Measurements from ENCODE around the gene CCNB1. TPM values are rescaled to one million over a fixed set of nuclear protein-coding genes. Genes with fewer than 3 reads are reported as not detected.
"Not testable (repeated sequence)": the region's sequence is repeated elsewhere in the genome, so short reads cannot be mapped to it uniquely, and the experiment has no call there.

Gene CCNB1
- total RNA-seq, 2 donors from 2014 or later, result 1.9 to 3.0 TPM

DNA sequence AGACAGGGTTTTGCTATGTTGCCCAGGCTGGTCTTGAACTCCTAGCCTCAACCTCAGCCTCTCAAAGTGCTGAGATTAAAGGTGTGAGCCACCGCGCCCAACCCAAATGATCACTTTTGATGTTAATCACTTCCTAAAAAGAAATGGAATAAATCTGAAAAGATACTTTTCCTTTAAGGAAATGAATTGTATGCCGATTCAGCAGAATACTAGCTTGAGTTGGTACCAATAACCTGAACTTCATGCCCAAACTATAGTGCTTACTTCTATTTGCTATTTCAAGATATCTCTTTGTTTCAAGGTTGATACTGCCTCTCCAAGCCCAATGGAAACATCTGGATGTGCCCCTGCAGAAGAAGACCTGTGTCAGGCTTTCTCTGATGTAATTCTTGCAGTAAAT, 4.0 kb downstream of the CCNB1 start:
- ATAC-seq (no peak), DNase-seq (no peak)
- intact Hi-C loops (cut with DNase I), result no loop called here

DNA sequence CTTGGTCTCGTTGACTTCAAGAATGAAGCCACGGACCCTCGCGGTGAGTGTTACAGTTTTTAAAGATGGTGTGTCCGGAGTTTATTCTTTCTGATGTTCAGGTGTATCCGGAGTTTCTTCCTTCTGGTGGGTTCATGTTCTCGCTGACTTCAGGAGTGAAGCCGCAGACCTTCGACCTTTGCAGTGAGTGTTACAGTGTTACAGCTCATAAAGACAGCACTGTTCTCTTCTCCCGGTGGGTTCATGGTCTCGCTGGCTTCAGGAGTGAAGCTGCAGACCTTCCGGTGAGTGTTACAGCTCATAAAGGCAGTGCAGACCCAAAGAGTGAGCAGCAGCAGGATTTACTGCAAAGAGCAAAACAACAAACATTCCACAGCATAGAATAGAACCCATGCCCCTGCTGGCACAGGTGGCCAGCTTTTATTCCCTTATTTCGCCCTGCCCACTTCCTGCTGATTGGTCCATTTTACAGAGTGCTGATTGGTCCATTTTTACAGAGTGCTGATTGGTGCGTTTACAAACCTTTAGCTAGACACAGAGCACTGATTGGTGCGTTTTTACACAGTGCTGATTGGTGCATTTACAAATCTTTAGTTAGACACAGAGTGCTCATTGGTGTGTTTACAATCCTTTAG, 14.8 kb downstream of the CCNB1 start:
- intact Hi-C loops (cut with DNase I); DNase-seq; ATAC-seq: not testable (repeated sequence)

DNA sequence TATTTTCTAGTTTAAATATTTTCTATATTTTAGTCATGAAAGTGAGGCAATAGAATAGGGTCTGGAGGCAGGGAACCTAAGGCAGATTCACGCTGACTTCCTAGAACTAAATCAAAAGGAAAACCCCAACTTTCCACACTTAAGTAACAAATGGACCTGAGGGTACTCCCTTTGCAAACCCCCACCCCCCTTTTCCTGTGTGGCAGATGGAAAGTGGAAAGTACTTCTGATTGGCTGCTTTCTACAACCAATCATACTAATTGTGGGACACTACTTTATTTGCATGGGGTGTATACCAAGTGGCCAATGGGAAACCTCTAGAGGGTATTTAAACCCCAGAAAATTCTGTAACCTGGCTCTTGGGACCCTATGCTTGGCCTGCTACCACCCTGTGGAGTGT, 17.7 kb downstream of the CCNB1 start:
- intact Hi-C loops (cut with DNase I), result loop anchor here in 1 of 2 donors (5.0 kb wide), 1 partner anchor 48 kb away; the partner anchor contains the start of gene CDK7
- no peak for ATAC-seq
- no peak for DNase-seq

DNA sequence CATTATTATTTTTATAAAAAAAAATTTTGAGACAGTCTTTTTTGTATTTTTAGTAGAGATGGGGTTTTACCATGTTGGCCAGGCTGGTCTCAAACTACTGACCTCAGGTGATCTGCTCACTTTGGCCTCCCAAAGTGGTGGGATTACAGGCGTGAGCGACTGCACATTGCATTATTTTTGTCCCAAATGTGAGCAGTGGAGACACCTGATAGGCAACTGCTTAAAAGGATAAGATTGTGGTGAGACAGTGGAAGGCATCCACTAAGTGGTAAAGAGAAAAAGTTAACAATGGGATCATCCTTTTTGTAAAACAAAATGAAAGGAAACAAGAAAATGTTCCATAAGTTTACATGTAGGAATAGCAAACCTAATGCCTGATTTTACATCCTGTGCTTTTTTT, 20.4 kb downstream of the CCNB1 start:
- ATAC-seq (no peak), DNase-seq (no peak)
- intact Hi-C loops (cut with DNase I), result loop anchor here in 1 of 2 donors (5.0 kb wide), 1 partner anchor 45 kb away; the partner anchor contains the start of gene CDK7

DNA sequence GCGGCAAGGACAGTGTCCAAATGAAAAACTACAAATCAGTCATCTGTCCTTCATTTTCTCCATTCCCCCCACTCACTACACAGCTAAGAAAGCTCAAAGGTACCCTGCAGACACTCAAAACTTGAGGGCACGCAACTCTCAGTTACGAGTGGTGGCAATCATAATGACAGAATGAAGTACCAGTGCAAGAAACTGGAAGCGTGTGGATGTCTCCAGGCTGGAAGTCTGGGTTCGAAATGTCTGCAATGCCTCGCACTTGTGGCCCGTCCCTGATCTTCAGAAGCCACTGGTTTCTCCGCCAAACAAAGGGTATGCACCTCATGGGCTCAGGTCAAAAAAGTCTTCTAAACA, 21.8 kb downstream of the CCNB1 start:
- intact Hi-C loops (cut with DNase I), result loop anchor here in 1 of 2 donors (5.0 kb wide), 1 partner anchor 44 kb away; the partner anchor contains the start of gene CDK7
- no peak for DNase-seq
- ATAC-seq, result peak in 1 of 2 donors; percentile 22

DNA sequence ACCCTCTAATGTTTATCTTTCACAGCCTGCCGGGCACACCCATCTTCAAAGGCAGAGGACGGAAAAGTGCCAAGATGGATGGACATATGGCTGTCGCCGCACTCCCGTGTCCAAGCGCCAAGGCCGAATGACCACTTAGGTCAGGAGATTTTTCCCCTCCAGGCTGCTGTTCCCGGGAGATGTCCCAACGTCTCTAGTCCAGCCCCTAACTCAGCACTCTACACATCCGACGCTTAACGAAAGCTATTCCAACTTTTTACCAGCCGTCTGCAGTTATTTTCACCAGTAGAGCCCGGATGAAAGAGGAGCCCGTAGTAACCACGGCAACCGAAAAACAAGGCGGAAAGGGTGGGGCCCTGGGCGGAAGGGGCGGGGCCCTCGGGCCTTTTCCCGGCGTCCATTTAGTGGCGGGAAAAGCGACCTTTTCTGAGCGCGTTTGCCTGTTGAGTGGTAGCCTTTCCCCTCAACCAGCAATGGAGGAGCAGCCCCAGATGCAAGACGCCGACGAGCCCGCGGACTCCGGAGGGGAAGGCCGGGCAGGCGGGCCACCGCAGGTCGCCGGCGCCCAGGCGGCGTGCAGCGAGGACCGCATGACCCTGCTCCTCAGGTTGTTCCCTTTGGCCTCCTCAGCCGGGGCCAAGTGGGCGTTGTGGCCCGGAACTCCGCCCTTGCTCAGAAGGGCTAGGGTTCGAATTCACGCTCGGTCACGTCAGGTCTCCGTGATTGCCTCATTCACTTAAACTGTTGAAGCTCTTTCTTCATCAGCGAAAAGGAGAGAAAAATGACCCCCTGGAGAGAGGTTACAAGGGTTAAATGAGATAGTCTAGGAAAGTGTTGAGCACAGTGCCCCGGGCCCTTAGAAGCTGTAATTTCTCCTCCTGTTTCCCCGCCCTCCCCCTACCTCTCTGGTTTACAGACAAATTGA, 22.5 kb downstream of the CCNB1 start, which contains the start of gene CENPH:
CENPH (plus strand) TSS at position 422 of the 925 bp plus-strand sequence; CDS start at position 474, 52 bp downstream.
- DNase-seq (peak; percentile 91), ATAC-seq (peak; percentile 100)
- intact Hi-C loops (cut with DNase I), result loop anchor here in 1 of 2 donors (5.0 kb wide), 1 partner anchor 43 kb away; the partner anchor contains the start of gene CDK7

GRCh38 chr5:69202497-69202896, 35.5 kb downstream of the CCNB1 start:
- intact Hi-C loops (cut with DNase I), result no loop called here
- ATAC-seq (no peak), DNase-seq (no peak)

DNA sequence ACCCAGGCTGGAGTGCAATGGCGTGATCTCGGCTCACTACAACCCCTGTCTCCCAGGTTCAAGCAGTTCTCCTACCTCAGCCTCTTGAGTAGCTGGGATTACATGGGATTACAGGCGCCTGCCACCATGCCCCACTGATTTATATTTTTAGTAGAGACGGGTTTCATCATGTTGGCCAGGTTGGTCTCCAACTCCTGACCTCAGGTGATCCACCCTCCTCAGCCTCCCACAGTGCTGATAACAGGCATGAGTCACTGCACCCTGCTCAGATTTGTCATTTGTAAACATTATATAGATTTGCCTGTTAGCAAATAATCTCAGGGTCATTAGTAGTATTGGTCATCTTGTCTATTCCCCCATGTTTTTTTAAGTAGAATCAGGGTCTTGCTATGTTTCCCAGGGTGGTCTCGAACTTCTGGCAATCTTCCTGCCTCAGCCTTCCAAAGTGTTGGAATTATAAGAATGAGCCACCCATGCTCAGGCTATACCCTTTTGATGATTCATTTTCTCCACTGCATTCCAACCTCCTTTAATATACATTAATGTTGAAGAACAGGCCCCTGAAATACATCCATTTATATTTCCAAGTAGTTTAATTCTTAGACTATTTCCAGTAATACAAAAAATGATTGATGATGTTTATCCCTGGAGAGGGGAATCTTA, 39.7 kb downstream of the CCNB1 start:
- intact Hi-C loops (cut with DNase I), result no loop called here
- DNase-seq, result no peak
- ATAC-seq, result no peak

DNA sequence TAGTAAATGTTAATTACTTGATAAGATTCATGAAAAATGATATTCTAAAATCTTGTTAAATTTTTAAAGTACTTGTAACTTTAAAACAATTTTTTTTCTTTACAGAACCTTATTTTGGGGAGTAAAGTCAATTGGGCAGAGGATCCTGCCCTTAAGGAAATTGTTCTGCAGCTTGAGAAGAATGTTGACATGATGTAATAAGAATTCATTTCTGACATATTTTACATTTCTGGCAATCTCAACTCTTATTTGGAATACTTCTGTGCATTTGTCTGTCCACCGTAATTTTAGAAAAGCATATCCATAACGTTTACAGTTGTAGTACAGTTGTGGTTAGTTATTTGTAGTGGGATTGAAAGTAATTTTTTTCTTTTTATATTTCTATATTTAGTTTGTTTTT, 42.7 kb downstream of the CCNB1 start:
- DNase-seq, result no peak
- ATAC-seq, result no peak
- intact Hi-C loops (cut with DNase I), result loop anchor here in 1 of 2 donors (10.0 kb wide), 1 partner anchor 125 kb away; the partner anchor contains the start of gene CCDC125

DNA sequence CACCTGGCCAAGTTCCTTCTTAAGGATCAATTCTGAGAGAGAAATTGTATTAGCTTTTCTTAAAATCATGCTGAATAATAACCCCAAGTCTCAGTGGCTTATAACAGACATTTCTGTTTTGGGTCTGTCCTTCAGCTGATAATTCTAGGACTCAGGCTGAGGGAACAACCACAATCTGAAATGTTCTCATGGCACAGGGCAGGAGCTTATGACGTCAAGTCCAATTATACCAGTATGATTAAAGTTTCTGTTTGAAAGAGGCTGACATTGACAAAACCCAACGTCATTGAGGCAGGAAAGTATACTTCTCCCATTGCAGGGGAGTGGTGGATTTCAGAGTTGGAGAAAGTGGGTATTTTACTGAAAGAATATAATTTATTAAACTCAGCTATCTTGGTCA, 44.2 kb downstream of the CCNB1 start:
- no peak for ATAC-seq
- intact Hi-C loops (cut with DNase I), result loop anchor here in 1 of 2 donors (10.0 kb wide), 1 partner anchor 124 kb away; the partner anchor contains the start of gene CCDC125
- DNase-seq, result no peak

GRCh38 chr5:69212022-69212421, 45.1 kb downstream of the CCNB1 start:
- intact Hi-C loops (cut with DNase I), result loop anchor here in 1 of 2 donors (10.0 kb wide), 1 partner anchor 123 kb away; the partner anchor contains the start of gene CCDC125
- ATAC-seq (no peak), DNase-seq (no peak)

DNA sequence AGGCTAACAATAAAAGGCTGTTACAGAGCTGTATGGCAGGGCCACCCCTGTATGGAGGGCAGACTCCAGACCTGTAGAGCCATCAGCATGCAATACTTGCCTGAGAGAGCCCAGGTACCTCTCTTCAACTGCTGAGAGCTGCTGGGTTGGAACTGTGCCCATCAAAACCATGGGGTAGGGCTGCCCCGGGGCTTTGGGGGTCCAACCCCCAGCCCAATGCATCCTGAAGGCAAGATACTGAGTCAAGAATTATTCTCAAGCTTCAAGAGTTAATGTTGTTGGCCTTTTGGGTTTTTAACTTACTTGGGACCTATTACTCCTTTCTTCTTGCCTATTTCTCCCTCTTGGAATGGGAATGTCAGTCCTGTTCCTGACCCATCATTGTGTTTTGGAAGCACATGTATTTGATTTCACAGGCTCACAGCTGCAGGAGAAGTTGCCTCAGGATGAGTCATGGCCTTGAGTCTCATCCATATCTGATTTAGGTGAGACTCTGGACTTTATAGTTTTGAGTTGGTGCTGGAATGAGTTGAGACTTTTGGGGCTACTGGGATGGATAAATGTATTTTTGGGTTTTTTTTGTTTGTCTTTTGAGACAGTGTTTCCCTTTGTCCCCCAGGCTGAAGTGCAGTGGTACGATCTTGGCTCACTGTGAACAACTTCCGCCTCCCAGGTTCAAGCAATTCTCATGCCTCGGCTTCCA, 46.7 kb downstream of the CCNB1 start:
- DNase-seq (no peak), ATAC-seq (no peak)
- intact Hi-C loops (cut with DNase I), result loop anchor here in 1 of 2 donors (10.0 kb wide), 1 partner anchor 121 kb away; the partner anchor contains the start of gene CCDC125

DNA sequence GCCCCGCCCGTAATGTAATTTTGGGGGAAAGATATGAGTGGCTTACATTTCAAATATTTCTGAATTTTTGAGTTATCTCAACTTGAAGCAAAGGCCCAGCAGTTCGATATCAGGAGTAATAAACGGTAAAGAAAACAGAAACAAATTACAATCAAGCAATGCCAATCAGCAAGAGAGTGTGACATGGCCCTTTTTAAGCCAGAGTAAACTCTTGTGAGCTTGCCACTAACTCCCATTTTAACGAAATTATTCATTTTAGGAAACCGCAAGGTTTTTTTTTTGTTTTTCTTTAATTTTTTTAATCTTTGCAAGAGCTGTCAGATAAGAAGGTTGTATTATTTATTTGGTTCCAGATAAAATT, 50.2 kb downstream of the CCNB1 start:
- intact Hi-C loops (cut with DNase I), result loop anchor here in 1 of 2 donors (1.0 to 10.0 kb wide), 3 partner anchors 17 to 150 kb away; partner anchors contain the start of genes AK6, CCDC125, CDK7 and RAD17
- DNase-seq (no peak), ATAC-seq (no peak)

DNA sequence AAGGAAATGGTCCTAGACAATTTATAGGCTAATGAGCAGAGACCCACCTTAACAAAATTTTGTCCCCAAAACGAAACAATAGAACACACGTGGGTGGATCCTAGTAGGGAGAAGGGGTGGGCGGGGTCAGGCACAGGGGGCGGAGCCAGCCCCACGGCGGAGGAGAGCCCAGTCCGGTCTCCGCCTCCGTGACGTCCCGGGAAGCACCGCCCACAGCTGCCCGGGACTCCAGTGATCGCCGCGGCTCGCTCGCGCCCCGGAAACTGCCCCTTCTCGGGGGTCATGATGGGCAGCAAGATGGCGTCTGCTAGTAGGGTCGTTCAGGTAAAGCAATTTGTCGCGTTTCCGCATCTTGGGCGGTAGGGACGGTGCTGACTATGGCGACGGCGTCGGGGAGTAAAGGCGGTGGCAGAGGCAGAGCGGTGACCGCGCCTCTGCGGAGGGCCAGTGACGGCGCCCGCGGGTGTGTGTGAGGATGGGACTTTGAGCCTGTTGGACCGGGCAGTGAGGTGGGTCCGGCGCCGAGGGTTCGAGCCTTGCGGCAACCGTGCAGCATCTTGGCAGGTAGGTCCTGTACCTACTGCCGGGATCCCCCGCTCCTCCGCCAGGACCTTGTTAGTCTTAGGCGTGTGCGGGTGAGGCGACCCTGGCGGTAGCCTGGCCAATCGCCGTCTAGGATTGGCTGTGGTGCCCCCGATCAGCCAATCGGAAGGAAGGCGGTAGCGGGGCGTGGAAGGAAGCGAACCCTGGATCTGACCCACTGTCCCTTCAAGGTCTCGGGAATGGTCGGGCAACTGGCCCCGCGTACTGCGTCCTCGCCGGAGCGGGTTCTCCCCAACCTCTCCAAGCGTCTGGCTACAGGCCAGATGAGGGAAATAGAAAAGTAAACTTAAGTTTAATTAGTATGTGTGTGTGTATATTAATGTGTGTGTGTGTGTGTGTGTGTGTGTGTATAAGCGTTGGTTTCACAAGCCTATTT, 50.9 kb downstream of the CCNB1 start:
- intact Hi-C loops (cut with DNase I), result loop anchor here in 1 of 2 donors (1.0 to 10.0 kb wide), 3 partner anchors 16 to 149 kb away; partner anchors contain the start of genes AK6, CCDC125, CDK7 and RAD17
- DNase-seq (peak; percentile 98), ATAC-seq (peak; percentile 99 to 100)

GRCh38 chr5:69219939-69220338, 53.0 kb downstream of the CCNB1 start:
- DNase-seq (no peak), ATAC-seq (no peak)
- intact Hi-C loops (cut with DNase I), result loop anchor here in 1 of 2 donors (5.0 to 10.0 kb wide), 2 partner anchors 115 to 147 kb away; partner anchors contain the start of genes AK6, CCDC125, RAD17 and TAF9

DNA sequence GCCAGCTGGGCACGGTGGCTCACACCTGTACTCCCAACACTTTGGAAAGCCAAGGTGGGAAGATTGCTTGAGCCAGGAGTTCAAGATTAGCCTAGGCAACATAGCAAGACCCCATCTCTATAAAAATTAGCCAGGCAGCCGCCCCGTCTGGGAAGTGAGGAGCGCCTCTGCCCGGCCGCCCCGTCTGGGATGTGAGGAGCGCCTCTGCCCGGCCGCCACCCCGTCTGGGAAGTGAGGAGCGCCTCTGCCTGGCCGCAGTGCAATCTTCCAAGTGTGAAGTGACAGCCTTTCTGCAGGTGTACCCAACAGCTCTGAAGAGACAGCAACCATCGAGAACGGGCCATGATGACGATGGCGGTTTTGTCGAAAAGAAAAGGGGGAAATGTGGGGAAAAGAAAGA, 53.4 kb downstream of the CCNB1 start:
- DNase-seq; intact Hi-C loops (cut with DNase I); ATAC-seq: not testable (repeated sequence)

DNA sequence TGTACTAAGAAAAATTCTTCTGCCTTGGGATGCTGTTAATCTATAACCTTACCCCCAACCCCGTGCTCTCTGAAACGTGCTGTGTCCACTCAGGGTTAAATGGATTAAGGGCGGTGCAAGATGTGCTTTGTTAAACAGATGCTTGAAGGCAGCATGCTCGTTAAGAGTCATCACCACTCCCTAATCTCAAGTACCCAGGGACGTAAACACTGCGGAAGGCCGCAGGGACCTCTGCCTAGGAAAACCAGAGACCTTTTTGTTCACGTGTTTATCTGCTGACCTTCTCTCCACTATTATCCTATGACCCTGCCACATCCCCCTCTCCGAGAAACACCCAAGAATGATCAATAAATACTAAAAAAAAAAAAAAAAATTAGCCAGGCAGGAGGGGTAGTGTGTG, 53.9 kb downstream of the CCNB1 start:
- DNase-seq; ATAC-seq; intact Hi-C loops (cut with DNase I): not testable (repeated sequence)

Measured in left cardiac atrium (tissue), 4 donors.